ENCODE data around the gene DNMT3B. TPM values are rescaled to one million over a fixed set of nuclear protein-coding genes. Genes with fewer than 3 reads are reported as not detected.
A peak's percentile ranks its signal among the peaks of the same experiment; 100 is the strongest.

DNMT3B gene
- total and polyA plus RNA-seq, 9 of the 15 experiments (the other 6 are each of a cell fraction or from before 2014, with no cell fraction given): 9.3 to 74.8 (median 49.1) TPM

GRCh38 chr20:32779500-32780211 is 17.5 kb downstream of the DNMT3B start:
- POLR2A ChIA-PET: interaction anchor here (0.6 to 1.9 kb wide), 5 partner anchors 11 to 238 kb away, joined by 3 to 11 read pairs (median 4); partner anchors contain the start of gene DNMT3B
- in situ Hi-C loops (cut with MboI): loop anchor here (10.0 kb wide), 1 partner anchor 265 kb away; no protein-coding TSS in a partner anchor
- BruUV-seq (replicated peaks): no TSS peak

More at GRCh38 chr20:32779500-32780211, 17.5 kb downstream of the DNMT3B start:
- WGBS (ENCODE audit: insufficient coverage, low coverage, missing lambda C conversion rate): 96% methylated on average over 8 of the region's 10 CpGs
- peaks cover 46% of the 10 kb centered on the region for H3K79me2 ChIP-seq (ENCODE audit: control insufficient read depth, insufficient read depth, low read length)
- no peaks in the 10 kb centered on the region for H3K9me3 ChIP-seq (replicated peaks; ENCODE audit: control insufficient read depth, insufficient read depth, low read depth, low read length)
- no peak overlapping the region for H3K27ac ChIP-seq (ENCODE audit: extremely low read depth, low read depth, low read length)
- H3K4me2 ChIP-seq (ENCODE audit: insufficient read depth, low read length): no peak overlapping the region
- H3K4me1 ChIP-seq (replicated peaks in 1 of 2; ENCODE audit: control insufficient read depth in 2 of 2, insufficient read depth in 2 of 2, low read length in 2 of 2): peaks cover 5 to 12% of the 10 kb centered on the region in 2 experiments; a peak in 3 of 5 replicates
- H2AFZ ChIP-seq (ENCODE audit: low read depth, low read length): no peak overlapping the region
- no peak overlapping the region for H3K9ac ChIP-seq (ENCODE audit: insufficient read depth in 1 of 2, low read depth in 2 of 2, low read length in 2 of 2)
- DNase-seq (ENCODE audit: extremely low read depth in 1 of 4, low spot score in 3 of 4) (peak; percentile 24 to 90 (median 81)), ATAC-seq (peak; percentile 44; the same call in 1 of the 3 replicates), FAIRE-seq (no peak)
- H3K36me3 ChIP-seq (ENCODE audit: control insufficient read depth, insufficient read depth, low read length): peaks cover 87% of the 10 kb centered on the region
- CTCF ChIA-PET (ENCODE audit: low intra/inter-chr PET ratio): interaction anchor here (5.0 kb wide), 1 partner anchor 105 kb away, joined by 66 read pairs; the partner anchor contains the start of gene C20orf203
- peaks cover 16% of the 10 kb centered on the region for H4K20me1 ChIP-seq (replicated peaks; ENCODE audit: control insufficient read depth, insufficient read depth, low read length)
- H3K4me3 ChIP-seq: no peak overlapping the region
- no peaks in the 10 kb centered on the region for H3K27me3 ChIP-seq (ENCODE audit: control insufficient read depth in 2 of 2, insufficient read depth in 2 of 2, low read length in 2 of 2)
- intact Hi-C loops (cut with micrococcal nuclease): no loop called here
- peak; percentile 94 for TF ChIP-seq PKNOX1 (IDR thresholded peaks at IDR 0.05)
- peak; percentile 50; the same call in 1 of the 2 replicates for TF ChIP-seq RFX1 (IDR thresholded peaks at IDR 0.05)
- TF ChIP-seq SMAD2 (IDR thresholded peaks at IDR 0.05; ENCODE audit: low read depth, low read length): no peak
- TF ChIP-seq PTRF (tag; IDR thresholded peaks at IDR 0.05): no peak
- no peak for TF ChIP-seq MLLT1 (IDR thresholded peaks at IDR 0.05)
- TF ChIP-seq NFYB (IDR thresholded peaks at IDR 0.05; ENCODE audit: extremely low read depth, insufficient read length): peak; percentile 3
- TF ChIP-seq PBX2 (CRISPR knock-in tag; IDR thresholded peaks at IDR 0.05; ENCODE audit: low read depth): no peak
- TF ChIP-seq PBX2 (tag; conservative IDR thresholded peaks at IDR 0.05; ENCODE audit: low read depth): 0 out of 2 replicates have a peak, but pooled peaks have one; percentile 41
- no peak for TF ChIP-seq ZNF253 (CRISPR knock-in tag; conservative IDR thresholded peaks at IDR 0.05)
- peak; percentile 31 for TF ChIP-seq SP2 (IDR thresholded peaks at IDR 0.05; ENCODE audit: extremely low read depth, low read depth, low read length, poor library complexity, severe bottlenecking)
- H3K9me1 ChIP-seq (ENCODE audit: control insufficient read depth, insufficient read depth, low read length): peaks cover 4% of the 10 kb centered on the region

Data from K562 (cell line).